B cell (primary cell): ENCODE data around the gene NPC1.

Experiments
- EZH2 ChIP-seq: IDR thresholded peaks from 2 replicates; pipeline ENCODE4 v1.6.1; 2012; ENCODE audit warnings: borderline replicate concordance, low read depth, mild to moderate bottlenecking, moderate library complexity, low read length; ENCODE audit not compliant: insufficient read depth, poor library complexity, severe bottlenecking
- TF ChIP-seq, protein P1 (sequence below): fragments of 200-600 bp; IDR thresholded peaks from one replicate; pipeline ENCODE4 v1.8.0; 2022; ENCODE audit warnings: antibody characterized with exemption, mild to moderate bottlenecking

DNA sequence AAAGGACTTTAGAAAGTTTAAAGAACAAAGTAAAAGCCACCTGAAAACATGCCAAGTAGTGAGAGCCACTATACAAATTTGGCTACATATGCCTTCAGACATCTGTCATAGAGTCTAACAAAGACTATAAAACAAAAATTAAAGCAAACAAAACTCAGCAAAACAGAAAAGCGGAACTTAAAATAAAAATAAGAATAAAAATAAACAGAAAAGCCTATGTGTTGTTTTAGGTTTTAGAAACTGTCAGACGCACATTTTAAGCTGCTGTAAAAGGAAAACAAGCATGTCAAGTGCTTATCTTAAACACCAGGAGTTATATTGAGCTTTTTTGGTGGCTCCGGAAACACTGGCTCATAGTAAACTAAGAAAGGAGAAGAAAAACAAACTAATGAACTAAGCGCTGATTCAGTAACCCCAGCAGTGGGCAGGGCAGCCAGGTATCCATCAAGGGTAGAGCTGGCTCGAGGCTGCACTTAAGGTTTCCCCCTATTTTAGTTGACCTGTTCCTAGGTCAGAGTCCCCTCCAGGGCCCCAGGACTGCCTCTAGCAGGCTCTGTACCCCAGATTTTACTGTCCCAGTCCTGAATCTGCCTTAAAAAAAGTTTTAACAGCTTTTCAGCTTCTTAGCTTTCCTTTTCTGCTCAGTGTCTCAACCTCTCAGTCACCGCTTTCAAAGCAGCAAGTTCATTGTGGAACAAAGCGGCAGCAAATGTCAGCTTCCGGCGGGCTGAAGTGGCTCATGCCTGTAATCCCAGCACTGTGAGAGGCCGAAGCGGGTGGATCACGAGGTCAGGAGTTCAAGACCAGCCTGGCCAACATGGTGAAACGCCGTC lies 98.4 kb downstream of the NPC1 start:
- TF ChIP-seq, protein P1, sequence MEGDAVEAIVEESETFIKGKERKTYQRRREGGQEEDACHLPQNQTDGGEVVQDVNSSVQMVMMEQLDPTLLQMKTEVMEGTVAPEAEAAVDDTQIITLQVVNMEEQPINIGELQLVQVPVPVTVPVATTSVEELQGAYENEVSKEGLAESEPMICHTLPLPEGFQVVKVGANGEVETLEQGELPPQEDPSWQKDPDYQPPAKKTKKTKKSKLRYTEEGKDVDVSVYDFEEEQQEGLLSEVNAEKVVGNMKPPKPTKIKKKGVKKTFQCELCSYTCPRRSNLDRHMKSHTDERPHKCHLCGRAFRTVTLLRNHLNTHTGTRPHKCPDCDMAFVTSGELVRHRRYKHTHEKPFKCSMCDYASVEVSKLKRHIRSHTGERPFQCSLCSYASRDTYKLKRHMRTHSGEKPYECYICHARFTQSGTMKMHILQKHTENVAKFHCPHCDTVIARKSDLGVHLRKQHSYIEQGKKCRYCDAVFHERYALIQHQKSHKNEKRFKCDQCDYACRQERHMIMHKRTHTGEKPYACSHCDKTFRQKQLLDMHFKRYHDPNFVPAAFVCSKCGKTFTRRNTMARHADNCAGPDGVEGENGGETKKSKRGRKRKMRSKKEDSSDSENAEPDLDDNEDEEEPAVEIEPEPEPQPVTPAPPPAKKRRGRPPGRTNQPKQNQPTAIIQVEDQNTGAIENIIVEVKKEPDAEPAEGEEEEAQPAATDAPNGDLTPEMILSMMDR = no peak
- TF ChIP-seq EZH2 = no peak
